GM10248 (cell line): ENCODE measurements around the gene TMEM154.

Source experiments
- CTCF ChIA-PET: fragments of 300-600 bp; sonication (Branson Sonifier 250); formaldehyde crosslinking; extraction: SDS; loops from one replicate; lab custom pipeline; 2021; ENCODE audit warnings: antibody characterized with exemption; lab: Yijun Ruan, JAX
- POLR2A ChIA-PET: fragments of 350-650 bp; sonication (Branson Sonifier 250); formaldehyde crosslinking; extraction: SDS; loops from one replicate; lab custom pipeline; 2020; ENCODE audit warnings: antibody characterized with exemption; lab: Yijun Ruan, JAX
- DNase-seq: peaks from one replicate; pipeline ENCODE4 v3.0.0; 2012; ENCODE audit errors: extremely low spot score
- TF ChIP-seq, protein P1 (sequence below): IDR thresholded peaks from 2 replicates; pipeline ENCODE4 v1.5.1; 2012; ENCODE audit warnings: mild to moderate bottlenecking, low read depth; ENCODE audit errors: extremely low read depth, missing control alignments, control extremely low read depth

Gene TMEM154

GRCh38 chr4:152698089-152698499, 18.3 kb upstream of the TMEM154 start:
- ChIA-PET CTCF (interaction anchor here (1.2 to 1.7 kb wide), 5 partner anchors 14 to 244 kb away, joined by 3 to 4 read pairs (median 3); partner anchors contain the start of gene TMEM154), POLR2A (no interaction called here)
- TF ChIP-seq, protein P1, sequence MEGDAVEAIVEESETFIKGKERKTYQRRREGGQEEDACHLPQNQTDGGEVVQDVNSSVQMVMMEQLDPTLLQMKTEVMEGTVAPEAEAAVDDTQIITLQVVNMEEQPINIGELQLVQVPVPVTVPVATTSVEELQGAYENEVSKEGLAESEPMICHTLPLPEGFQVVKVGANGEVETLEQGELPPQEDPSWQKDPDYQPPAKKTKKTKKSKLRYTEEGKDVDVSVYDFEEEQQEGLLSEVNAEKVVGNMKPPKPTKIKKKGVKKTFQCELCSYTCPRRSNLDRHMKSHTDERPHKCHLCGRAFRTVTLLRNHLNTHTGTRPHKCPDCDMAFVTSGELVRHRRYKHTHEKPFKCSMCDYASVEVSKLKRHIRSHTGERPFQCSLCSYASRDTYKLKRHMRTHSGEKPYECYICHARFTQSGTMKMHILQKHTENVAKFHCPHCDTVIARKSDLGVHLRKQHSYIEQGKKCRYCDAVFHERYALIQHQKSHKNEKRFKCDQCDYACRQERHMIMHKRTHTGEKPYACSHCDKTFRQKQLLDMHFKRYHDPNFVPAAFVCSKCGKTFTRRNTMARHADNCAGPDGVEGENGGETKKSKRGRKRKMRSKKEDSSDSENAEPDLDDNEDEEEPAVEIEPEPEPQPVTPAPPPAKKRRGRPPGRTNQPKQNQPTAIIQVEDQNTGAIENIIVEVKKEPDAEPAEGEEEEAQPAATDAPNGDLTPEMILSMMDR = no peak
- DNase-seq = no peak

GRCh38 chr4:152697284-152698088, 17.7 kb upstream of the TMEM154 start:
- ChIA-PET CTCF (interaction anchor here (1.2 to 1.7 kb wide), 3 partner anchors 38 to 243 kb away, joined by 3 to 4 read pairs (median 3); no protein-coding TSS in a partner anchor), POLR2A (no interaction called here)
- DNase-seq = no peak
- TF ChIP-seq, protein P1 = no peak

DNA sequence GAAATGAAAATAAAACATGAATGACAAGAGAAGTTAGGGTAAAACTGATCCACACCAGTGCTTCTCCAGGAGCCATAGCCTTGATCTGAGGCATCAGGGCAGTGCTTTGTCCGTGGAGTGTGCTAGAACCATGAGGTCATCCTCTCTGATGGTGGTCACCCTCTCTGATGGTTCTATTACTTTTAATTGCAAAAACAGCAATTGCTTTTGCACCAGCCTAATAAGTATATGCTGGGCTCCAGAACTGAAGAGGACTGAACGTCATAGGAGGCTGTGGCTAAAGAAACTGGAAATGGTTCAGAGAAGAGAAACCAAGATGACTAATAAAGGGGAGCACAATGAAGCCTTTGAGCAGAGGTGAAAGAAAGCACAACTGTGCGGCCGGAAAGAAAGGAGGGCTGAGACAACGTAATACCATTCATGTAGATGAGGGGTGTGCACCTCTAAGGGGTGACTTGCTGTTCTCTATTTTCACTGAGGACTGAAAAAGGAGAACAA, 17.0 kb upstream of the TMEM154 start:
- TF ChIP-seq, protein P1 = no peak
- POLR2A ChIA-PET = no interaction called here
- peak; percentile 84 for DNase-seq
- CTCF ChIA-PET = no interaction called here

- CTCF ChIA-PET = interaction anchor here (0.8 to 1.5 kb wide), 3 partner anchors 10 to 193 kb away, joined by 3 to 4 read pairs (median 3); no protein-coding TSS in a partner anchor
- POLR2A ChIA-PET = no interaction called here
- no peak for DNase-seq
- TF ChIP-seq, protein P1 = no peak
Observed at GRCh38 chr4:152693871-152694270, 14.1 kb upstream of the TMEM154 start.

- DNase-seq = no peak
- CTCF ChIA-PET = no interaction called here
- POLR2A ChIA-PET = no interaction called here
- TF ChIP-seq, protein P1 = no peak
Observed at GRCh38 chr4:152691761-152692160, 12.0 kb upstream of the TMEM154 start.

DNA sequence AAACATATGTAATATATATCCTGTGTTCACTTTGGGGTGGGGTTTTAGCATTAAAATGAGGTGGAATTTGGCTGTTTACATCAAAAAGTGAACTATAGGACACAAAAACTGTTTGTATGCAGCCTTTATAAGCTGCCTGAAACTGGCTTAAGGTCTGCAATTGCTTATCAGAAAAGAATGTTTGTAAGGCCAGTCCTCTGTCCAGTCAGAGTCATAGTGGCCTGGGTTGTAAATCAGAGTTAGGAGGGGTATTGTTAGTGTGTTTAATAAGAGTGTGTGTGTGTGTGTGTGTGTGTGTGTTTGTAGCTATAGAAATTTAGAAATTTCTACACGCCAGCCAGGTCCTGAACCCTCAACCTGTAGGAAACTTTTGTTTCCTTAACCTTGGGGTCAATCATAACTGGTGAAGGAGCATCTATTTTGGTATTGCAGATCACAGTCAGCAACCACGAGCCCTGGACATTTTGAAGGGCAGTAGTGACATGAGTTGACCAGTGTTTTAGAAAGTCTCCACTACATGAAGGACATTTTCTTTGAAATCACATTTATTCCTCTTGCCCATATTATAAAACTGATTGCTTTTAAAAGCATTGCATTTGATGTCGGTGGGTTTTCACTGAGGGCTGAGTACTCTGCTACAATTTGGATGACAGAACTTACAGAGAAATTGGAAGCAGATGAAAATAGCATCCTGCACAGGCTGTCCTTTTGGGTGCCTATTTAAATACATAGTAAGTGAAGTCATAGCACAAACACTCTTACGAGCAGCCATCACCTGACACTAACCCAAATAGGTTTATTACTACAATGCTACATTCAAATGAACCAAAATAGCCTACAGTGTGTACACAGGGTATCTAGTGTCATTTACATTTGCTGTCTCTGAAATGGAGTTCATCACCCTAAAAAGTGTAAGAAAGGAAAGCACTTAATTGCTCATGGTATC, 11.2 kb upstream of the TMEM154 start:
- POLR2A ChIA-PET = no interaction called here

More for the DNA sequence above, 11.2 kb upstream of the TMEM154 start:
- CTCF ChIA-PET = interaction anchor here (1.0 to 1.4 kb wide), 3 partner anchors 11 to 44 kb away, joined by 3 read pairs; partner anchors contain the start of gene TMEM154
- TF ChIP-seq, protein P1 = no peak
- DNase-seq = no peak
